Progenitor cell of endocrine pancreas (in vitro differentiated cells): ENCODE results near the gene PTP4A1. TPM values are rescaled to one million over a fixed set of nuclear protein-coding genes. Genes with fewer than 3 reads are reported as not detected.

Experiments
- DNase-seq: peaks from one replicate; pipeline ENCODE4 v3.0.0; 2021; ENCODE audit warnings: low spot score; ENCODE audit not compliant: unreplicated experiment
- H3K27ac Mint-ChIP-seq: 2 replicates; pipeline ENCODE4 v1.8.0; 2021; ENCODE audit warnings: mild to moderate bottlenecking, moderate library complexity, mixed read lengths
- H3K27me3 Mint-ChIP-seq: 2 replicates; pipeline ENCODE4 v1.8.0; 2021; ENCODE audit warnings: mixed read lengths
- H3K36me3 Mint-ChIP-seq: 2 replicates; pipeline ENCODE4 v1.8.0; 2022; ENCODE audit warnings: mixed read lengths; ENCODE audit not compliant: insufficient read depth
- H3K4me1 Mint-ChIP-seq: 2 replicates; pipeline ENCODE4 v1.8.0; 2021; ENCODE audit warnings: low read depth, mixed read lengths
- H3K4me3 Mint-ChIP-seq: 2 replicates; pipeline ENCODE4 v1.8.0; 2021; ENCODE audit warnings: low read depth, mild to moderate bottlenecking, moderate library complexity, mixed read lengths
- H3K9me3 Mint-ChIP-seq: 2 replicates; pipeline ENCODE4 v1.8.0; 2021; ENCODE audit warnings: low read depth, mixed read lengths
- total RNA-seq: library from RNA; stranded (reverse); gene quantifications from 2 replicates; pipeline ENCODE4 v1.2.1, GENCODE V29; 2021
- TF ChIP-seq, protein P1 (sequence below): fragments of 200-600 bp; sonication (generic); IDR thresholded peaks from one replicate; pipeline ENCODE4 v1.5.0; 2021; ENCODE audit warnings: antibody characterized with exemption, mild to moderate bottlenecking; ENCODE audit not compliant: unreplicated experiment

PTP4A1 gene
- total RNA-seq, 1 donor from 2014 or later: 95.3 TPM

GRCh38 chr6:63533952-63534351 lies 38.3 kb upstream of the PTP4A1 start:
- Mint-ChIP-seq H3K27me3 (no peaks in the 10 kb centered on the region), H3K4me3 (no peak overlapping the region), H3K4me1 (peaks cover 11% of the 10 kb centered on the region), H3K27ac (no peak overlapping the region), H3K36me3 (no peaks in the 10 kb centered on the region), H3K9me3 (no peaks in the 10 kb centered on the region)
- TF ChIP-seq, protein P1, sequence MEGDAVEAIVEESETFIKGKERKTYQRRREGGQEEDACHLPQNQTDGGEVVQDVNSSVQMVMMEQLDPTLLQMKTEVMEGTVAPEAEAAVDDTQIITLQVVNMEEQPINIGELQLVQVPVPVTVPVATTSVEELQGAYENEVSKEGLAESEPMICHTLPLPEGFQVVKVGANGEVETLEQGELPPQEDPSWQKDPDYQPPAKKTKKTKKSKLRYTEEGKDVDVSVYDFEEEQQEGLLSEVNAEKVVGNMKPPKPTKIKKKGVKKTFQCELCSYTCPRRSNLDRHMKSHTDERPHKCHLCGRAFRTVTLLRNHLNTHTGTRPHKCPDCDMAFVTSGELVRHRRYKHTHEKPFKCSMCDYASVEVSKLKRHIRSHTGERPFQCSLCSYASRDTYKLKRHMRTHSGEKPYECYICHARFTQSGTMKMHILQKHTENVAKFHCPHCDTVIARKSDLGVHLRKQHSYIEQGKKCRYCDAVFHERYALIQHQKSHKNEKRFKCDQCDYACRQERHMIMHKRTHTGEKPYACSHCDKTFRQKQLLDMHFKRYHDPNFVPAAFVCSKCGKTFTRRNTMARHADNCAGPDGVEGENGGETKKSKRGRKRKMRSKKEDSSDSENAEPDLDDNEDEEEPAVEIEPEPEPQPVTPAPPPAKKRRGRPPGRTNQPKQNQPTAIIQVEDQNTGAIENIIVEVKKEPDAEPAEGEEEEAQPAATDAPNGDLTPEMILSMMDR: no peak
- no peak for DNase-seq

- Mint-ChIP-seq H3K27me3 (peaks cover 12% of the 10 kb centered on the region), H3K9me3 (no peaks in the 10 kb centered on the region), H3K4me1 (peaks cover 8% of the 10 kb centered on the region), H3K27ac (no peak overlapping the region), H3K36me3 (no peaks in the 10 kb centered on the region), H3K4me3 (no peak overlapping the region)
- no peak for DNase-seq
- TF ChIP-seq, protein P1: no peak
Measured at GRCh38 chr6:63537201-63537958, 34.9 kb upstream of the PTP4A1 start.

GRCh38 chr6:63537959-63538300 lies 34.4 kb upstream of the PTP4A1 start:
- no peaks in the 10 kb centered on the region for H3K9me3 Mint-ChIP-seq
- H3K27ac Mint-ChIP-seq: no peak overlapping the region
- no peak overlapping the region for H3K4me3 Mint-ChIP-seq
- peaks cover 17% of the 10 kb centered on the region for H3K27me3 Mint-ChIP-seq
- peaks cover 8% of the 10 kb centered on the region for H3K4me1 Mint-ChIP-seq
- DNase-seq: no peak
- TF ChIP-seq, protein P1: no peak
- no peaks in the 10 kb centered on the region for H3K36me3 Mint-ChIP-seq

DNA sequence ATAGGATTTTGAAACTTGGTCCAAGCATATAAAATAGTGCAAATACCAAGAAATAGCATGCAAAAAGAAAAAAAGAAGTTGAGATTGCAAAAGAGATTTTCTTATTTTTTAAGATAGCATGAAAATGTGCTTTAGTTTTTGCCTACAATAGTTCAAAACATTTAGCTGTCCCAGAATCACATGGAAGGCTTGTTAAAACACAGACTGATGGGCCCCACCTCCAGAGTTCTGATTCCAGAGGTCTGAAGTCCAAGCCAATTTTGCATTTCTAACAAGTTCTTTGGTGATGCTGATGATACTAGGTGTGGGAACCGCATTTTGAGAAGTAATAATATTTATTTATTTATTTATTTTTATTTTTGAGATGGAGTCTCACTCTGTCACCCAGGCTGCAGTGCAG lies 33.7 kb upstream of the PTP4A1 start:
- H3K4me1 Mint-ChIP-seq: peaks cover 8% of the 10 kb centered on the region
- no peaks in the 10 kb centered on the region for H3K9me3 Mint-ChIP-seq
- no peak overlapping the region for H3K27ac Mint-ChIP-seq
- no peaks in the 10 kb centered on the region for H3K36me3 Mint-ChIP-seq
- DNase-seq: no peak
- H3K27me3 Mint-ChIP-seq: peaks cover 23% of the 10 kb centered on the region
- TF ChIP-seq, protein P1: no peak
- H3K4me3 Mint-ChIP-seq: no peak overlapping the region

DNA sequence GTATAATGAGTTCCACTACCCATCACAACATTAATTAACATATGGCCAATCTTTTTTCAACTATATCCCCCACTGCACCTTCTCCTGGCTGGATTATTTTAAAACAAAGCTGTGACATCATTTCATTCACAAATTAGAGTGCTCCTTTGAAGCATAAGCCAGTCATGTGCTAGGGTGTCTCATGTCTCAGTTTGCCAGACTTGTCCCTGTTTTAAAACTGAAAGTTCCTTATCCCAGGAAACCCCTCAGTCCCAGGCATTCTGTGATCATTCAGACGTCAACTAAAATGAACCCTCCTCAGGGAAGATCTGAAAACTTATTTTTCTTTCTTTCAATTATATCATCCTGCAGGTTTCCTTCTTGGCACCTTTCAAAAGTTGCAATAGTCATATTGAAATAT lies 29.3 kb upstream of the PTP4A1 start:
- no peaks in the 10 kb centered on the region for H3K4me1 Mint-ChIP-seq
- peaks cover 25% of the 10 kb centered on the region for H3K27me3 Mint-ChIP-seq
- H3K27ac Mint-ChIP-seq: no peak overlapping the region
- no peak overlapping the region for H3K4me3 Mint-ChIP-seq
- no peak for DNase-seq
- H3K9me3 Mint-ChIP-seq: no peaks in the 10 kb centered on the region
- H3K36me3 Mint-ChIP-seq: no peaks in the 10 kb centered on the region
- TF ChIP-seq, protein P1: no peak
